22Rv1 (cell line): Measurements from ENCODE around the gene MALRD1.

ENCODE experiments used
- CTCF ChIP-seq: fragments of 450-650 bp; IDR thresholded peaks from 2 replicates; pipeline ENCODE4 v1.5.1; 2017; ENCODE audit warnings: mild to moderate bottlenecking
- ZFX ChIP-seq: fragments of 450-650 bp; IDR thresholded peaks from 2 replicates; pipeline ENCODE4 v1.6.1; 2017; ENCODE audit warnings: antibody characterized with exemption, borderline replicate concordance

GRCh38 chr10:19772972-19773371 is 724.4 kb downstream of the MALRD1 start:
- TF ChIP-seq CTCF (no peak), ZFX (no peak)
